Activated CD4-positive, alpha-beta T cell treated with anti-CD3 and anti-CD28 coated beads for 36 hours (primary cell): ENCODE results near the gene DPF1. TPM values are rescaled to one million over a fixed set of nuclear protein-coding genes. Genes with fewer than 3 reads are reported as not detected.

ENCODE experiments used
- ATAC-seq: fragments of 200-7000 bp; cut with Tn5 transposase; one replicate; pipeline ENCODE4 v1.10.0; 2021; ENCODE audit warnings: mild to moderate bottlenecking, moderate library complexity
- CTCF ChIA-PET: fragments of 350-600 bp; sonication (Branson Sonifier 250); formaldehyde crosslinking; loops from one replicate; lab custom pipeline; 2021; ENCODE audit warnings: antibody characterized with exemption; lab: Charles Lee
- POLR2A ChIA-PET: fragments of 350-600 bp; sonication (Branson Sonifier 250); formaldehyde crosslinking; loops from one replicate; lab custom pipeline; 2021; ENCODE audit warnings: antibody characterized with exemption, inconsistent platforms; lab: Charles Lee
- DNase-seq: peaks from one replicate; pipeline ENCODE4 v3.0.0-alpha.2; 2020
- H3K27ac Mint-ChIP-seq: one replicate; pipeline ENCODE4 v1.8.0; 2021; ENCODE audit warnings: mixed read lengths
- H3K27me3 Mint-ChIP-seq: one replicate; pipeline ENCODE4 v1.8.0; 2021; ENCODE audit warnings: mixed read lengths
- H3K36me3 Mint-ChIP-seq: one replicate; pipeline ENCODE4 v1.8.0; 2021; ENCODE audit warnings: low read depth, mixed read lengths
- H3K4me1 Mint-ChIP-seq: one replicate; pipeline ENCODE4 v1.8.0; 2021; ENCODE audit warnings: mixed read lengths
- H3K4me3 Mint-ChIP-seq: one replicate; pipeline ENCODE4 v1.8.0; 2021; ENCODE audit warnings: mild to moderate bottlenecking, moderate library complexity, mixed read lengths
- H3K9me3 Mint-ChIP-seq: one replicate; pipeline ENCODE4 v1.8.0; 2021; ENCODE audit warnings: low read depth, mixed read lengths
- intact Hi-C, 2 experiments: fragments of 100-400 bp; cut with DNase I in 1 of 2; cut with micrococcal nuclease in 1 of 2; formaldehyde crosslinking; loops; one replicate each; pipeline versions ENCODE4 v1.14.2 to v1.15.1; 2022 to 2024; cut with DNase I, micrococcal nuclease
- total RNA-seq, 2 experiments: library from RNA; stranded (reverse); gene quantifications; one replicate each; pipeline ENCODE4 v1.2.3, GENCODE V29; 2021

DPF1 gene
- total RNA-seq, 2 experiments from 2014 or later: 0.91 to 1.2 TPM

DNA sequence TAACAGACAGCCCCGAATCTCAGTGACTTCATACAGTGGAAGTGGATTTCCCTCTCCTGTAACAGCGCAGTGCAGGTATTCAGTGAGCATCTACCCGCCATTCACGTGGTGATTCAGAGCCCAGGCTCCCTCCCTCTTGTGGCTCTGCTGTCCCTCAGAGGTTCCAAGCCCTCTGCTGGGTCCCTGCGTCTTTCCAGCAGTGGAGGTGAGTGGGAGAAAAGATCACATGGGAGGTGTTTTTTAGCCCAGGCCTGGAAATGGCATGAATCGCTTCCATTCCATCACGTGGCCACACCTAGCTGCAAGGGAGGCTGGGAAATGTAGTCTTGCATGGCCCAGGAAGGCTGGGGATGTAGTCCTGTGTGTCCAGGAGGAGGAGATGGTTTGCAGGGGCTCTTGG is 61.4 kb downstream of the DPF1 start:
- ChIA-PET POLR2A (no interaction called here), CTCF (no interaction called here)
- ATAC-seq (no peak), DNase-seq (no peak)
- intact Hi-C loops: no loop called here
- Mint-ChIP-seq H3K4me1 (no peaks in the 10 kb centered on the region), H3K27ac (no peak overlapping the region), H3K9me3 (no peaks in the 10 kb centered on the region), H3K4me3 (no peak overlapping the region), H3K27me3 (no peaks in the 10 kb centered on the region), H3K36me3 (peaks cover 38% of the 10 kb centered on the region)

DNA sequence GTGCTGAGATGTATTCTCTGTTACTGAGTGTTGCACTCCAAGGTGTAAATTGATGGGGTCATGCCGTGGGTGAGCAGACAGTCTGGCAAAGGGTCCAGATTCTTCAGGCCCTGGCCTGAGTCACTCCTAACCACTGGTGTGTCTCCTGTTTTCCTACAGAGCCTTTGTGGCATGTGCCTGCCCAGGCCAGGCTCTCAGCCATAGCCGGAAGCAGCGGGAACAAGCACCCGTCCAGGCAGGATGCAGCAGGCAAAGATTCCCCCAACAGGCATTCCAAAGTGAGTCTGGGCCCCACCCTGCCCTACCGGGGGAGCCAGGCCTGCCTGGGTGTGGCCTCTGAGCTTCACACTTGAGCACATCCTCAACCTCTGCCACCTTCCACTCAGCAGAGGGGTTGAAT is 61.9 kb downstream of the DPF1 start:
- peaks cover 38% of the 10 kb centered on the region for H3K36me3 Mint-ChIP-seq
- CTCF ChIA-PET: no interaction called here
- no peaks in the 10 kb centered on the region for H3K27me3 Mint-ChIP-seq
- H3K9me3 Mint-ChIP-seq: no peaks in the 10 kb centered on the region
- no peak overlapping the region for H3K4me3 Mint-ChIP-seq
- no peak for ATAC-seq
- DNase-seq: no peak
- POLR2A ChIA-PET: interaction anchor here (0.6 kb wide), 1 partner anchor 255 kb away, joined by 3 read pairs; no protein-coding TSS in a partner anchor
- intact Hi-C loops: no loop called here
- H3K27ac Mint-ChIP-seq: no peak overlapping the region
- H3K4me1 Mint-ChIP-seq: no peaks in the 10 kb centered on the region

Other genes with a start within 250 kb of the DPF1 start
- 1 to 10 TPM; 1.6 to 1.7 TPM for gene PPP1R14A, start 32.2 kb upstream of the DPF1 start, total RNA-seq
- 10 to 100 TPM; 46.0 to 49.0 TPM for gene SPINT2, start 40.4 kb upstream of the DPF1 start, total RNA-seq
- not detected for gene C19orf33, start 80.0 kb upstream of the DPF1 start, total RNA-seq
- 10 to 100 TPM; 76.3 to 90.1 TPM for gene YIF1B, start 91.7 kb upstream of the DPF1 start, total RNA-seq
- gene KCNK6, start 95.6 kb upstream of the DPF1 start, total RNA-seq: 10 to 100 TPM in 1 of 2 experiments, 1 to 10 TPM in 1; 9.6 to 10.2 TPM
- 1 to 10 TPM; 3.3 to 3.4 TPM for gene CATSPERG, start 111.6 kb upstream of the DPF1 start, total RNA-seq
- 100 to 1,000 TPM; 219 to 275 TPM for gene PSMD8, start 150.3 kb upstream of the DPF1 start, total RNA-seq
- gene GGN, start 163.8 kb upstream of the DPF1 start, total RNA-seq: under 1 TPM; 0.30 to 0.51 TPM
- gene SPRED3, start 164.5 kb upstream of the DPF1 start, total RNA-seq: 1 to 10 TPM; 3.0 to 4.5 TPM
- gene FAM98C, start 178.9 kb upstream of the DPF1 start, total RNA-seq: 10 to 100 TPM; 19.6 to 24.8 TPM
- gene RASGRP4, start 202.0 kb upstream of the DPF1 start, total RNA-seq: 1 to 10 TPM; 5.6 to 5.9 TPM
- 1 to 10 TPM; 2.0 to 3.1 TPM for gene RYR1, start 209.5 kb upstream of the DPF1 start, total RNA-seq